Measurements from ENCODE around the gene AQP10.
"Not testable (repeated sequence)": the region's sequence is repeated elsewhere in the genome, so short reads cannot be mapped to it uniquely, and the experiment has no call there.

DNA sequence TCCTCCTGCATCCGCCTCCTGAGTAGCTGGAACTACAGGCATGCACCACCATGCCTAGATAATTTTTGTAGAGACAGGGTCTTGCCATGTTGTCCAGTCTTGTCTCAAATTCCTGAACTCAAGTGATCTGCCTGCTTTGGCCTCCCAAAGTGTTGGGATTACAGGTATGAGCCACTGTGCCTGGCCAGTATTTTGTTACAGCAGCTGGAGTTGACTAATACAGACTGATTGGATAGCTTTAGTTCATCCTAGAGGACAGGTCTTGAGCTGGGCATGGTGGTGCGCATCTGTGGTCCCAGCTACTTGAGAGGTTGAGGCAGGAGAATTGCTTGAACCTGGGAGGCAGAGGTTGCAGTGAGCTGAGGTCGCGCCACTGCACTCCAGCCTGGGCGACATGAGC, 40.0 kb downstream of the AQP10 start:
- TF ChIP-seq, protein P1, sequence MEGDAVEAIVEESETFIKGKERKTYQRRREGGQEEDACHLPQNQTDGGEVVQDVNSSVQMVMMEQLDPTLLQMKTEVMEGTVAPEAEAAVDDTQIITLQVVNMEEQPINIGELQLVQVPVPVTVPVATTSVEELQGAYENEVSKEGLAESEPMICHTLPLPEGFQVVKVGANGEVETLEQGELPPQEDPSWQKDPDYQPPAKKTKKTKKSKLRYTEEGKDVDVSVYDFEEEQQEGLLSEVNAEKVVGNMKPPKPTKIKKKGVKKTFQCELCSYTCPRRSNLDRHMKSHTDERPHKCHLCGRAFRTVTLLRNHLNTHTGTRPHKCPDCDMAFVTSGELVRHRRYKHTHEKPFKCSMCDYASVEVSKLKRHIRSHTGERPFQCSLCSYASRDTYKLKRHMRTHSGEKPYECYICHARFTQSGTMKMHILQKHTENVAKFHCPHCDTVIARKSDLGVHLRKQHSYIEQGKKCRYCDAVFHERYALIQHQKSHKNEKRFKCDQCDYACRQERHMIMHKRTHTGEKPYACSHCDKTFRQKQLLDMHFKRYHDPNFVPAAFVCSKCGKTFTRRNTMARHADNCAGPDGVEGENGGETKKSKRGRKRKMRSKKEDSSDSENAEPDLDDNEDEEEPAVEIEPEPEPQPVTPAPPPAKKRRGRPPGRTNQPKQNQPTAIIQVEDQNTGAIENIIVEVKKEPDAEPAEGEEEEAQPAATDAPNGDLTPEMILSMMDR (IDR thresholded peaks at IDR 0.05): not testable (repeated sequence)
- not testable (repeated sequence) for TF ChIP-seq POLR2A (IDR thresholded peaks at IDR 0.05)
